Activated naive CD8-positive, alpha-beta T cell treated with anti-CD3 and anti-CD28 coated beads, Interleukin-2, amount 50 U/mL, for 24 hours (primary cell): ENCODE measurements around the gene DTL.

Source experiments
- ATAC-seq: fragments of 150-1000 bp; cut with Tn5 transposase; one replicate; pipeline ENCODE4 v1.10.0; 2021
- DNase-seq: peaks from one replicate; pipeline ENCODE4 v3.0.0; 2021
- H3K27ac Mint-ChIP-seq: one replicate; pipeline ENCODE4 v1.8.0; 2021; ENCODE audit warnings: mild to moderate bottlenecking, mixed read lengths
- H3K27me3 Mint-ChIP-seq: one replicate; pipeline ENCODE4 v1.8.0; 2021; ENCODE audit warnings: mixed read lengths
- H3K36me3 Mint-ChIP-seq: one replicate; pipeline ENCODE4 v1.8.0; 2021; ENCODE audit warnings: low read depth, mixed read lengths
- H3K4me1 Mint-ChIP-seq: one replicate; pipeline ENCODE4 v1.8.0; 2021; ENCODE audit warnings: mixed read lengths
- H3K4me3 Mint-ChIP-seq: one replicate; pipeline ENCODE4 v1.8.0; 2021; ENCODE audit warnings: mild to moderate bottlenecking, moderate library complexity, mixed read lengths
- H3K9me3 Mint-ChIP-seq: one replicate; pipeline ENCODE4 v1.8.0; 2021; ENCODE audit warnings: mixed read lengths

DTL gene

GRCh38 chr1:212118872-212119260 is 83.3 kb downstream of the DTL start:
- H3K27ac Mint-ChIP-seq, result no peak overlapping the region

GRCh38 chr1:212119397-212119837 is 83.9 kb downstream of the DTL start:
- Mint-ChIP-seq H3K4me3 (no peak overlapping the region), H3K27ac (no peak overlapping the region), H3K4me1 (peaks cover 4% of the 10 kb centered on the region), H3K9me3 (no peaks in the 10 kb centered on the region), H3K27me3 (no peaks in the 10 kb centered on the region), H3K36me3 (peaks cover 6% of the 10 kb centered on the region)
- ATAC-seq (no peak), DNase-seq (no peak)

More at GRCh38 chr1:212118872-212119260, 83.3 kb downstream of the DTL start:
- Mint-ChIP-seq H3K9me3 (no peaks in the 10 kb centered on the region), H3K36me3 (peaks cover 6% of the 10 kb centered on the region), H3K27me3 (no peaks in the 10 kb centered on the region), H3K4me1 (peaks cover 4% of the 10 kb centered on the region), H3K4me3 (no peak overlapping the region)
- ATAC-seq (no peak), DNase-seq (no peak)

GRCh38 chr1:212119863-212120262 is 84.3 kb downstream of the DTL start:
- ATAC-seq (no peak), DNase-seq (no peak)
- Mint-ChIP-seq H3K4me3 (no peak overlapping the region), H3K4me1 (peaks cover 4% of the 10 kb centered on the region), H3K36me3 (peaks cover 4% of the 10 kb centered on the region), H3K9me3 (no peaks in the 10 kb centered on the region), H3K27me3 (no peaks in the 10 kb centered on the region), H3K27ac (no peak overlapping the region)

GRCh38 chr1:212121779-212122178 is 86.2 kb downstream of the DTL start:
- H3K27ac Mint-ChIP-seq, result no peak overlapping the region
- peaks cover 4% of the 10 kb centered on the region for H3K4me1 Mint-ChIP-seq
- ATAC-seq (peak; percentile 68), DNase-seq (no peak)
- H3K4me3 Mint-ChIP-seq, result no peak overlapping the region
- H3K27me3 Mint-ChIP-seq, result no peaks in the 10 kb centered on the region
- H3K9me3 Mint-ChIP-seq, result no peaks in the 10 kb centered on the region
- peaks cover 3% of the 10 kb centered on the region for H3K36me3 Mint-ChIP-seq

- H3K9me3 Mint-ChIP-seq, result no peaks in the 10 kb centered on the region
- peaks cover 4% of the 10 kb centered on the region for H3K4me1 Mint-ChIP-seq
- no peak overlapping the region for H3K4me3 Mint-ChIP-seq
- DNase-seq, result no peak
- no peaks in the 10 kb centered on the region for H3K27me3 Mint-ChIP-seq
- H3K27ac Mint-ChIP-seq, result no peak overlapping the region
- peaks cover 7% of the 10 kb centered on the region for H3K36me3 Mint-ChIP-seq
- ATAC-seq, result no peak
Observed at GRCh38 chr1:212124690-212125582, 89.4 kb downstream of the DTL start.

- no peak for ATAC-seq
- H3K4me1 Mint-ChIP-seq, result peaks cover 4% of the 10 kb centered on the region
- H3K27ac Mint-ChIP-seq, result no peak overlapping the region
- H3K27me3 Mint-ChIP-seq, result no peaks in the 10 kb centered on the region
- no peaks in the 10 kb centered on the region for H3K9me3 Mint-ChIP-seq
- peaks cover 12% of the 10 kb centered on the region for H3K36me3 Mint-ChIP-seq
- DNase-seq, result no peak
- H3K4me3 Mint-ChIP-seq, result no peak overlapping the region
Observed at GRCh38 chr1:212125654-212126053, 90.1 kb downstream of the DTL start.

GRCh38 chr1:212127221-212127620 is 91.7 kb downstream of the DTL start:
- no peak overlapping the region for H3K27ac Mint-ChIP-seq
- DNase-seq, result no peak

GRCh38 chr1:212129781-212130180 is 94.2 kb downstream of the DTL start:
- H3K4me1 Mint-ChIP-seq, result peaks cover 7% of the 10 kb centered on the region
- H3K9me3 Mint-ChIP-seq, result peaks cover 3% of the 10 kb centered on the region
- H3K27ac Mint-ChIP-seq, result no peak overlapping the region
- no peaks in the 10 kb centered on the region for H3K27me3 Mint-ChIP-seq
- peaks cover 21% of the 10 kb centered on the region for H3K36me3 Mint-ChIP-seq
- DNase-seq (no peak), ATAC-seq (no peak)
- no peak overlapping the region for H3K4me3 Mint-ChIP-seq

More at GRCh38 chr1:212127221-212127620, 91.7 kb downstream of the DTL start:
- Mint-ChIP-seq H3K9me3 (no peaks in the 10 kb centered on the region), H3K27me3 (no peaks in the 10 kb centered on the region), H3K4me1 (peaks cover 5% of the 10 kb centered on the region), H3K36me3 (peaks cover 13% of the 10 kb centered on the region), H3K4me3 (no peak overlapping the region)
- no peak for ATAC-seq

GRCh38 chr1:212132025-212132424 is 96.5 kb downstream of the DTL start:
- Mint-ChIP-seq H3K36me3 (peaks cover 21% of the 10 kb centered on the region), H3K9me3 (peaks cover 3% of the 10 kb centered on the region), H3K4me3 (no peak overlapping the region), H3K27ac (no peak overlapping the region), H3K4me1 (peaks cover 7% of the 10 kb centered on the region), H3K27me3 (no peaks in the 10 kb centered on the region)
- DNase-seq (peak; percentile 4), ATAC-seq (peak; percentile 88)

- H3K27me3 Mint-ChIP-seq, result no peaks in the 10 kb centered on the region
- H3K4me1 Mint-ChIP-seq, result peaks cover 7% of the 10 kb centered on the region
- DNase-seq, result no peak
- peaks cover 21% of the 10 kb centered on the region for H3K36me3 Mint-ChIP-seq
- H3K27ac Mint-ChIP-seq, result no peak overlapping the region
- ATAC-seq, result no peak
- H3K9me3 Mint-ChIP-seq, result peaks cover 3% of the 10 kb centered on the region
- H3K4me3 Mint-ChIP-seq, result no peak overlapping the region
Observed at GRCh38 chr1:212133319-212133718, 97.8 kb downstream of the DTL start.

- ATAC-seq (no peak), DNase-seq (no peak)
- peaks cover 7% of the 10 kb centered on the region for H3K4me1 Mint-ChIP-seq
- H3K27me3 Mint-ChIP-seq, result no peaks in the 10 kb centered on the region
- peaks cover 14% of the 10 kb centered on the region for H3K36me3 Mint-ChIP-seq
- H3K9me3 Mint-ChIP-seq, result peaks cover 3% of the 10 kb centered on the region
- H3K27ac Mint-ChIP-seq, result no peak overlapping the region
- no peak overlapping the region for H3K4me3 Mint-ChIP-seq
Observed at GRCh38 chr1:212135166-212135565, 99.6 kb downstream of the DTL start.

- DNase-seq (no peak), ATAC-seq (no peak)
- Mint-ChIP-seq H3K4me1 (no peaks in the 10 kb centered on the region), H3K9me3 (peaks cover 3% of the 10 kb centered on the region), H3K4me3 (no peak overlapping the region), H3K36me3 (peaks cover 8% of the 10 kb centered on the region), H3K27ac (no peak overlapping the region), H3K27me3 (no peaks in the 10 kb centered on the region)
Observed at GRCh38 chr1:212137854-212138253, 102.3 kb downstream of the DTL start.

- peaks cover 3% of the 10 kb centered on the region for H3K36me3 Mint-ChIP-seq
- DNase-seq (no peak), ATAC-seq (no peak)
- H3K4me1 Mint-ChIP-seq, result no peaks in the 10 kb centered on the region
- no peak overlapping the region for H3K4me3 Mint-ChIP-seq
- H3K27ac Mint-ChIP-seq, result no peak overlapping the region
- H3K9me3 Mint-ChIP-seq, result peaks cover 3% of the 10 kb centered on the region
- no peaks in the 10 kb centered on the region for H3K27me3 Mint-ChIP-seq
Observed at GRCh38 chr1:212138457-212138856, 102.9 kb downstream of the DTL start.

GRCh38 chr1:212139526-212140135 is 104.1 kb downstream of the DTL start:
- ATAC-seq, result no peak
- no peaks in the 10 kb centered on the region for H3K4me1 Mint-ChIP-seq
- H3K9me3 Mint-ChIP-seq, result peaks cover 1% of the 10 kb centered on the region
- H3K27me3 Mint-ChIP-seq, result no peaks in the 10 kb centered on the region
- no peak for DNase-seq
- H3K4me3 Mint-ChIP-seq, result no peak overlapping the region
- H3K27ac Mint-ChIP-seq, result no peak overlapping the region
- peaks cover 1% of the 10 kb centered on the region for H3K36me3 Mint-ChIP-seq

GRCh38 chr1:212141404-212141803 is 105.9 kb downstream of the DTL start:
- Mint-ChIP-seq H3K4me3 (no peak overlapping the region), H3K9me3 (no peaks in the 10 kb centered on the region), H3K27ac (no peak overlapping the region), H3K36me3 (no peaks in the 10 kb centered on the region), H3K27me3 (no peaks in the 10 kb centered on the region), H3K4me1 (no peaks in the 10 kb centered on the region)
- ATAC-seq (no peak), DNase-seq (no peak)
